ENCODE measurements around the gene NOA1.
"Not testable (repeated sequence)": the region's sequence is repeated elsewhere in the genome, so short reads cannot be mapped to it uniquely, and the experiment has no call there.

The NOA1 gene

DNA sequence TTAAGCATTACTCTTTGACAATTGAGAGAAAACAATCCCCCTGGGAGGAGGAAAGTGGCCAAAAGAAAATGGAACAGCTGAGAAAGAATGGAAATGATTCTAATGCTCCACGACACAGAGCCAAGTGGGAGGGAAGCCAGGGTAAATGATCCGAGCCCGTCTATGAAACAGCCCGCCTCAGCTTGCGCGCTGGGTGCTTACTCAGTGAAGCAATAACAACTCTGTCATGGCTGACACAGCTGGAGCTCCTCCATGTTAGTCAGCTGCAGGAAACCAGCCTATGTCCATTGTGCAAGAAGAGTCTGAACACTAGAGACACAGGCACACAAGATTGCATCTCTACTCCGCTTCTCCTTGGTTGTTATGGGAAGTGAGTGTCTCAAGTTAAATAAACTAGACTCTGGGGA, 19.3 kb downstream of the NOA1 start:
- TF ChIP-seq, protein P1, sequence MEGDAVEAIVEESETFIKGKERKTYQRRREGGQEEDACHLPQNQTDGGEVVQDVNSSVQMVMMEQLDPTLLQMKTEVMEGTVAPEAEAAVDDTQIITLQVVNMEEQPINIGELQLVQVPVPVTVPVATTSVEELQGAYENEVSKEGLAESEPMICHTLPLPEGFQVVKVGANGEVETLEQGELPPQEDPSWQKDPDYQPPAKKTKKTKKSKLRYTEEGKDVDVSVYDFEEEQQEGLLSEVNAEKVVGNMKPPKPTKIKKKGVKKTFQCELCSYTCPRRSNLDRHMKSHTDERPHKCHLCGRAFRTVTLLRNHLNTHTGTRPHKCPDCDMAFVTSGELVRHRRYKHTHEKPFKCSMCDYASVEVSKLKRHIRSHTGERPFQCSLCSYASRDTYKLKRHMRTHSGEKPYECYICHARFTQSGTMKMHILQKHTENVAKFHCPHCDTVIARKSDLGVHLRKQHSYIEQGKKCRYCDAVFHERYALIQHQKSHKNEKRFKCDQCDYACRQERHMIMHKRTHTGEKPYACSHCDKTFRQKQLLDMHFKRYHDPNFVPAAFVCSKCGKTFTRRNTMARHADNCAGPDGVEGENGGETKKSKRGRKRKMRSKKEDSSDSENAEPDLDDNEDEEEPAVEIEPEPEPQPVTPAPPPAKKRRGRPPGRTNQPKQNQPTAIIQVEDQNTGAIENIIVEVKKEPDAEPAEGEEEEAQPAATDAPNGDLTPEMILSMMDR (conservative IDR thresholded peaks at IDR 0.05), result no peak
- no peak overlapping the region for H3K27ac ChIP-seq

DNA sequence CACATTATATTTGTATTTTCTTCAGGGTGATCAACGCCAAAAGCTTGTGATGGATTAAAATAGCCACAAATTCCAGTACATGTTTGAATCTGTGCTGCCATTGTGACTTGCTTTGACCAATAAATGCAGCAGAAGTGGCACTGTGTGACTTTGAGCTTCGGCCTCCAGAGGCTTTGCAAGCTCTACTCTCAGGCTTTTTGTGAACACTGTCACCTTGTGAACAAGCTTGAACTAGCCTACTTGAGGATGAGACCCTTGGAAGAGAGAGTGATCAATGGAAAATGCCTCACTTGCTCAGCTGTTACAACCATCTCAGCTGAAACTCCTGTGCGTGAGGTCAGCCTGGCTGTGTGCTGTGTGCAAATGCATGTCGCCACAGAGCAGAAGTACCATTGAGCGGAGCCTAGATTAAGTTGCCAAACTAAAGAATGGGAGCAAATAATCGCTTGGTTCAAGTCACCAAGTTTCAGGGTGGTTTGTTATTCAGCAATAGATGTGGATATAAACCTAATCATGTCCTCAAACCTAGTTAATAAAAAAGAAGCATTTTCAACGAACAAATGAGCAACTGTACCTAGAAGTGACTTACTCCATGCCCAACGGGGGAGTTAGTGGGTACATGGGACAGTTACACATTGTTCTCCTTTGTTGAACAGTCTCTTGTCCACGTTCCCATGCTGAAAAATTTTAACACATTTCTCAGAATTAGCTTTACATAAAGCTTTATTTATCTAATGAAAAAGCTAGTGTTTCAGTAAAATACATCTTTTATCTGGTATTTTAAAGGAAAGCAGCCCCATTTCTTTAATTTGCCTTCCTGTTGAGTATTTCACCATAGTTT, 23.5 kb downstream of the NOA1 start:
- H3K27ac ChIP-seq, result no peak overlapping the region
- TF ChIP-seq, protein P1 (conservative IDR thresholded peaks at IDR 0.05), result no peak

DNA sequence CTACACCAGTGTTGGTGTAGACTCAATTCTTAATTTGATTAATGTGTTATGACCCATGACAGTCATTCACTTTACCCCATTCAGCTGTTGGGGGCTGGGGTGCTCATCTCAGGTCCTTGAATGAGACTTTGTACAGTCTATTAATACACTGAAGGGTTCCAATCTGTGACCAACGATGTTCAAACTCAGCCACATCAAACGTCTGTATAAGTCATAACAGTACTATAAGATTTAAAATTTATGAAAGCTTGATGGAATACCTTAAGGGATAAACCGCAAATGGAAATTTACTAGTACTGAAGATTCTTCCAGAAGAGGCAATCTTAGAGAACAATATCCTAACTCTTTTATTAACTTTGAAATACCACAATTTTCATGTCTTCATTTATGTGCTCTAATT, 36.0 kb downstream of the NOA1 start:
- TF ChIP-seq, protein P1 (conservative IDR thresholded peaks at IDR 0.05), result no peak
- H3K27ac ChIP-seq, result peak overlapping the region; percentile 9; the same call in 1 of the 2 replicates

DNA sequence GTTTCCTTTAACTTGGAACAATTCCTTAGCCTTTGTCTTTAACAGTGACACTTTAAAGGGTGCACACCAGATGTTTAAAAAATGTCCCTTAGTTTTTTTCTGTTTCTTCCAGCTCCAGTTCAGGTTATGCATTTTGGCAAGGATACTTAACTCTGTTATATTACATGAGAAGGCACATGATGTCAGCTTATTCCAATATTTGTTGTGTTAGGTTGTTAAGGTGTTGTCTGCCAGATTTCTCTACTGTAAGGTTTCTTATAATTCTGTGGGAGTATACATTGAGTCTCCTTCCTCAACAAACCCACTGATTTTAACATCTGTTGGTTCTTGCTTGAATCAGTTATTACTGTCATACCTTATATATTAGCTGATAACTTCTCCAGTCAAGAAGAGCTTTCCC, 36.4 kb downstream of the NOA1 start:
- TF ChIP-seq, protein P1 (conservative IDR thresholded peaks at IDR 0.05), result no peak
- H3K27ac ChIP-seq, result peak overlapping the region; percentile 9; the same call in 1 of the 2 replicates

DNA sequence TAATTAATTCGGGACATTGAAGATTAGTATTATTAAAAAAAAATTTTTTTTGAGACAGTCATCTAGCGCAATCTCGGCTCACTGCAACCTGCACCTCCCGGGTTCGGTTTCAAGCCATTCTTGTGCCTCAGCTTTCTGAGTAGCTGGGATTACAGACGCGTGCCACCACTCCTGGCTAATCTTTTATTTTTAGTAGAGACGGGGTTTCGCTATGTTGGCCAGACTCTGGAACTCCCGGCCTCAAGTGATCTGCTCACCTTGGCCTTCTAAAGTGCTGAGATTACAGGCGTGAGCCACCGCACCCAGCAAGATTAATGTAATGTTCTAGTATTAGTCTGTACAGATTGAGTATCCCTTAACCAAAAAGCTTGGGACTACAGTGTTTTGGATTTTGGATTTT, 37.0 kb downstream of the NOA1 start:
- TF ChIP-seq, protein P1 (conservative IDR thresholded peaks at IDR 0.05), result no peak
- peak overlapping the region; percentile 9; the same call in 1 of the 2 replicates for H3K27ac ChIP-seq

DNA sequence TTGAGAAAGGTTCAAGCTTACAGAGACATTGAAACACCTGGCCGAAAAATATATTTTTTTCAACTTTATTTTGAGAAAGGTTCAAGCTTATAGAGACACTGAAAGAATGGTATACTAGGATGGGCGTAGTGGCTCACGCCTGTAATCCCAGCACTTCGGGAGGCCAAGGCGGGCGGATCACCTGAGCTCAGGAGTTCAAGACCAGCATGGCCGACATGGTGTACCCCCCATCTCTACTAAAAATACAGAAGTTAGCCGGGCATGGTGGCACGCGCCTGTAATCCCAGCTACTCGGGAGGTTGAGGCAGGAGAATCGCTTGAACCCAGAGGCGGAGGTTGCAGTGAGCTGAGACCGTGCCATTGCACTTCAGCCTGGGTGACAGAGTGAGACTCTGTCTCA, 37.6 kb downstream of the NOA1 start:
- not testable (repeated sequence) for H3K27ac ChIP-seq

DNA sequence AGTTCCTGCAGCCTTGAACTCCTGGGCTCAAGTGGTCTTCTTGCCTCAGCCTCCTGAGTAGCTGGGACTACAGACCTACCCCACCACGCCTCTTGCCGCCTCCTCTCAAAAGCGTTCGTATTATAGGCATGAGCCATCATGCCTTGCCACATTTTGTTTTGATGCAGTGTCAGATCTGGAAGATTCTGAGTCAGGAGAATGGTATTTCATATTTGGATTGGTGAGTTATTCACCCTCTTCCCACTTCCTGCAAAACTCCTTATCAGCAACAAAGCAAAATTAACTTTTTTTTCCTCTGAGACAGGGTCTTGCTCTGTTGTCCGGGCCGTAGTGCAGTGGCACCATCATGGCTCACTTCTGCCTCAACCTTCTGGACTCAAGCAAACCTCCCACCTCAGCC, 40.1 kb downstream of the NOA1 start:
- H3K27ac ChIP-seq, result no peak overlapping the region
- TF ChIP-seq, protein P1 (conservative IDR thresholded peaks at IDR 0.05), result no peak

DNA sequence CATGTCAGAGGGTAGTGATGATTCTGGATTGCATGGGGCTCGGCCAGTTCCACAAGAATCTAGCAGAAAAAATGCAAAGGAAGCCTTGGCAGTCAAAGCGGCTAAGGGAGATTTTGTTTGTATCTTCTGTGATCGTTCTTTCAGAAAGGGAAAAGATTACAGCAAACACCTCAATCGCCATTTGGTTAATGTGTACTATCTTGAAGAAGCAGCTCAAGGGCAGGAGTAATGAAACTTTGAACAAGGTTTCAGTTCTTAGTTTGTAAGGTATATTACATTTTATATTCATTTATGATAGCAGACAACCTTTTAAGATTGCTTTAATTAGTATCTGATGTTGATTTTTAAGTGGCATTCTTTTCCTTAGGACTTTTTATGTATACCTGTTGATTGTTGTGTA, 45.5 kb downstream of the NOA1 start:
- TF ChIP-seq, protein P1 (conservative IDR thresholded peaks at IDR 0.05), result no peak
- peak overlapping the region; percentile 53 for H3K27ac ChIP-seq

Measured in VCaP (cell line).